8988T (cell line): ENCODE measurements around the gene CD83.
"Not testable (repeated sequence)": the region's sequence is repeated elsewhere in the genome, so short reads cannot be mapped to it uniquely, and the experiment has no call there.

ENCODE experiments used
- DNase-seq: peaks from one replicate; pipeline ENCODE4 v3.0.0; 2011

CD83 gene

DNA sequence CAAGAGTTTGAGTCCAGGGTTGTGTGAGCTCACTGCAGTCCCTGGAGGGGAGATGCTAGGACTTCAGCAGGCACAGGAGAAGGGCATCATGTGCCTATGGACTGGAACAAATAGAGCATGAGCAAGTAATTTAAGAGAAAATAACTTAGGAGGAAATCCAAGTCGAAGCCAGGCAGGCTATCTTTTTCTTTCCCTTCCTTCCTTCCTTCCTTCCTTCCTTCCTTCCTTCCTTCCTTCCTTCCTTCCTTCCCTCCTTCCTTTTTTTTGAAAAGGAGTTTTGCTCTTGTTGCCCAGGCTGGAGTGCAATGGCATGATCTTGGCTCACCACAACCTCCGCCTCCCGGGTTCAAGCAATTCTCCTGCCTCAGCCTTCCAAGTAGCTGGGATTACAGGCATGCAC, 33.7 kb downstream of the CD83 start:
- DNase-seq: not testable (repeated sequence)

DNA sequence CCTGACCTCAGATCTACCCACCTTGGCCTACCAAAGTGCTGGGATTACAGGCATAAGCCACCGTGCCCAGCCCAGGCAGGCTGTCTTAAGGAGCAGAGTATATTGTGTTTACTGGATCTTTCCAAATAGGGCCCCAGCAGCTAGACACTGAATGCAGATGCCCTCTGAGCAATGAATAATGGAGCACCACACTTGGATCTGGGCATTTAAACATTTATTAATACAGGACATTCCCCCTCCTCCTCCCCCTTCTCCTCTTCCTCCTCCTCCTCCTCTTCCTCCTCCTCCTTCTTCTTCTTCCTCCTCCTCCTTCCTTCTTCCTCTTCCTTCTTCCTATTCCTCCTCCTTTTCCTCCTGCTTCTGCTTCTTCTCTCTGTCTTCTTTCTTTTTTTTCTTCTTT, 34.2 kb downstream of the CD83 start:
- no peak for DNase-seq

DNA sequence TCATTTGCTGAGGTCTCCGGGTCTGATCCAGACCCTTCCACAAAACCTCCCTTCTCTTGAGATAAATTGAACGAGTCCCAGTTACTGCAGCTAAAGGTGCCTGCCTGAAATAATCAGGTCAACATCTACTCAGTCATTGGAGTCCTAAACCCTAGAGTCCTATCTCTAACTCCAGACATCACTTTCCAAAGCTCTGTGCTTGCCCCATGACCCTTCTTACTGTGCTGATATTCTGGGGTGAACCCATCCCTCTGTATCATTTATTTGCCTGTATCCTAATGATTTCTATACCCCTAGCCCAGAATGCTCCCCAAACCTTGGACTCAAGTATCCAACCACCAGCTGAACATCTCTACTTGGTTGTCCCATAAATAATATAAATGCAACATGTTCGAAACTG, 35.7 kb downstream of the CD83 start:
- no peak for DNase-seq

DNA sequence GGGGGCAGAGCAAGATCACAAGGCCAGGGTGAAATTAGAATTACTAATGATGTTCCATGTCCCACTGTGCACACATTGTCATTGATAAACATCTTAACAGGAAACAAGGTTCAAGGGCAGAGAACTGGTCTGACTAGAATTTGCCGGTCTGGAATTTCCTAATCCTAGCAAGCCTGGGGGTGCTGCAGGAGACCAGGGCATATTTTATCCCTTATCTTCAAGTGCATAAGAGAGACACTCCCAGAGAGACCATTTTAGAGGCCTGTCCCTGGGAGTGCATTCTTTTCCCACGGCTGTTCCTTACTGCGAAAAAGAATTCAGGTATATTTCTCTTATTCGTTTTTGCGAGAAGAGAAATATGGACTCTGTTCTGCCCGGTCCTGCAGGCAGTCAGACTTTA, 41.5 kb downstream of the CD83 start:
- no peak for DNase-seq

DNA sequence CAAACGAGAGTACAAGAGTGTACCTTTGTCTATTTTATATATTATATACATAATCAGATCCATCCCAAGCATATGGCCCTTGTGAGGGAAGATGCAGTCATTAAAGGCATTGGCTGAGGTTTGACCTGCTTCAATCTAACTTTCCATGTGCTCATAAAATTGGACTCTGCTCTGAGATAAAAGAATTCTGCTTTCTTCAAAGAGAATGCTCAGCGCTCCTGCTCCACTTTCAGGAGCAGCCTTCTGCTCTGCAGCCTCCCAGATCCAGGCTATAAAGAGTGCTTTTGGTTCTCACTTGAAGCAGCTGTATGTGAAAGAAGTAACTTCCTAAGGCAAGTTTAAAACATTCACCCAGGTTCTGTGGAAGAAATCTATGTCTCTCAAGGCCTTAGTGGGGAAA, 45.3 kb downstream of the CD83 start:
- DNase-seq: no peak

DNA sequence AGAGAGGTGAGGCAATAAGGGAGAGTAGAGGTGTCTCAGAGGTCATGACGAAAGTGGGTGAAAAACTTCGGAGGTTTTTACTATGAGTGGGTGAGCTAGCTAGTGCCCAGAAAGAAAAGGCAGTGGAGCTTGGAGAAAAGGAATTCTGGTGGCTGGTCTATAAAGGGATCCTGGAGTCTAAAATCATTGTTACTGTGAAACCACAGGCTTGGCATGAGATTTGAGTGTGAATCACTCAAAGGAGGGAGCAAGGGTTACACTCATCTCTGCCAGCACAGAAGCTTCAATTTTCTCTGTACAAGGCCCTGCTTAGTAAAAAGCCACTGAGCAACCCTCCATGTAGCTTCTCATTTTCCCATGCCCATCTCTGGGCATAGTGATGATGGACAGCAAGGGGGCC, 47.5 kb downstream of the CD83 start:
- no peak for DNase-seq

DNA sequence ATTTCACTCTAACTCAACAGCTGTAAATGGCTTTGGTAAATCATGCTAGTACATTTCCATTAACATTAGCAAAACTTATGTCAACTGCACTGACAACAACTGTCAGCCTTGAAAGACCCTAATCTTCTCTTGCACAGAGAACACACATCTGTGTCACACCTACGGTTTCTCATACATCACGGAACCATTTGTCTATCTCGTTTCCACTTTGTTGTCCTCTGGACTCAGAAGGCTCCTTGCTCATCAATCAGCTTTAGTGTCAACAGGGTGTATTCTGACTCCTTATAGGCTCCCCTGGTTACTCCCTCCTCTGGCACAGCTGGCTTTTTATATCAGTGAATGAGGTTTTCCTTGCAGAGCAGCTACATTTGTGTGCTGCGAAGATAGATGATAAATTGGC, 49.3 kb downstream of the CD83 start:
- no peak for DNase-seq

DNA sequence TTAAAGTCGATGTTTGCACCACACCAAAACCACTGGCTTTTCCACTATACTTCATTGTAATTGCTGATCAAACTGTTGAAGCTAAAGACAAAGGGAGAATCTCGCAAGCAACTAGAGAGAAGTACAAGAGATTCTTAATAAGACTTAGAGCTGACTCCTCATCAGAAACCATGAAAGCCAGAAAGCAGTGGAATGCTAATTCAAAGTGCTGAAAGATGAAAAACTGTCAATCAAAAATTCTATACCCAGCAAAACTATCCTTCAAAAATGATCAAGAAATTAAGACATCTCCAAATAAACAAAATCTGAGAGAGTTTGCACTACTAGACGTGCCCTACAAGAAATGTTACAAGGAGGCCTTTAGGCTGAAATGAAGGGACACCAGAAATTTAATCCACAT, 52.6 kb downstream of the CD83 start:
- DNase-seq: no peak

DNA sequence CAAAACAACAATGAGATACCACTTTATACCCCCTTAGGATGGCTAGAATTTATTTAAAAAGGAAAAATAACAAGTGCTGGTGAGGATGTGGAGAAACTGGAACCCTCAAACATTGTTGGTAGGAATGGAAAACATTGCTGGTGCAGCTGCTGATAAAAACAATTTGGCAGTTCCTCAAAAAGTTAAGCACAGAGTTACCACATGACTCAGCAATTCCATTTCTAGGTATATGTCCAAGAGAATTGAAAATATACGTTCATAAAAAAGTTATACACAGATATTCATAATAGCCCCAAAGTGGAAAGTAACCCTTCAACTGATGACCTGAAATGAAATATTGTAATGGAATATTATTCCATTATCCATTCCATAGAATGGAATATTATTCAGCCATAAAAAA, 55.0 kb downstream of the CD83 start:
- no peak for DNase-seq

DNA sequence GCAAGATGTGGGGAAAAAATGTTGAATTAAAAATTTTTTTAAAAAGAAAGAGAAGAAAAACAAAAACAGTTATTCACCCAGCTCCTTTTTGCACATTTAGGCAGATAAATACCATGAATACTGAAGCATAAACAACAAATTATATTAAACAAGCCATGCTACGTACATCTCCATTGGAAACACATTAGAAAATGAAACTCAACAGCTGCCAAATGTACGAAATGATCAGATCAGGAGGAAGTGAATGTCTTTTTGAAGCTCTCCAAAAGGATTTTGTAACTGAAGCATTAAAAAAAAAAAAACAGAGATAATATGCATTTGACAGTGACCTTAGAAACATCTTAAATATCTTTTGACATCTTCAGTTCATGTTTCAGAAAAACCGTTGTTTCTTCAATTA, 56.7 kb downstream of the CD83 start:
- DNase-seq: no peak

DNA sequence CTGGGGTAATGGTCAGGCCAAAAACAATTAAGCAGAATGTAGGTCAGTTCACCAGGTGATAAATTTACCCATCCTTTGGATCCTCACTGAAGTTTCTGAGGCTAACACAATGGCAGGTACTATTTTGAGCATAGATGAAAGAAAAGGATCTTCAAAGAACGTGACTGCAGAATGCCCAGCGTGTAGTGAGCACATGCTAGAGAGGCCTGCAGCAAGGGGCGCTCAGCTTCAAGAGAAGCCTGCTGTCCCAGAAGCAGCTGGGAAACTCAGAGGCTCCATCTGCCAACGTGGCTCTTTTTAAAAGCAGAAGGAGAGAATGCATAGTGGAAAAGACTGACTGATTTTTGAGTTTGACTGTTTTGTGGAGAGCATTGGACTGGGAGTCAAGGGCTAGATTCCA, 57.4 kb downstream of the CD83 start:
- DNase-seq: no peak

DNA sequence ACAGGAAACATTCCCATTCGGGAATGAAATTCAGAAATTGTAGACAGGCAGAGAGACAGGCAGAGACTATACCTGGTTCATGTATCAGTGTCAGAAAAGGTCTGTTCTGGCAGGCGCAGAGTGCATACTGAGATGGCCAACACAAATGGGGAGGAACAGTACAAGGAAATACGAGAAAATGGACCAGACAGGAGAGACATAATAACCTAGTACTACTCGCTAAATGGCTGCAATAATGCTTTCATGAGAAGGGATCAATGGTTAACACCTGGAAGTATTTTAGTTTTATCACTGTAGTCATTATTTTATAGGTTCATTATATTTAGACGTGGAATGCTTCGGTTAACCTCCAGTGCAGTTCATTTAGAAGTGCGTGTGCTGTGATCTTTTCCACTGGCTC, 58.9 kb downstream of the CD83 start:
- DNase-seq: no peak

DNA sequence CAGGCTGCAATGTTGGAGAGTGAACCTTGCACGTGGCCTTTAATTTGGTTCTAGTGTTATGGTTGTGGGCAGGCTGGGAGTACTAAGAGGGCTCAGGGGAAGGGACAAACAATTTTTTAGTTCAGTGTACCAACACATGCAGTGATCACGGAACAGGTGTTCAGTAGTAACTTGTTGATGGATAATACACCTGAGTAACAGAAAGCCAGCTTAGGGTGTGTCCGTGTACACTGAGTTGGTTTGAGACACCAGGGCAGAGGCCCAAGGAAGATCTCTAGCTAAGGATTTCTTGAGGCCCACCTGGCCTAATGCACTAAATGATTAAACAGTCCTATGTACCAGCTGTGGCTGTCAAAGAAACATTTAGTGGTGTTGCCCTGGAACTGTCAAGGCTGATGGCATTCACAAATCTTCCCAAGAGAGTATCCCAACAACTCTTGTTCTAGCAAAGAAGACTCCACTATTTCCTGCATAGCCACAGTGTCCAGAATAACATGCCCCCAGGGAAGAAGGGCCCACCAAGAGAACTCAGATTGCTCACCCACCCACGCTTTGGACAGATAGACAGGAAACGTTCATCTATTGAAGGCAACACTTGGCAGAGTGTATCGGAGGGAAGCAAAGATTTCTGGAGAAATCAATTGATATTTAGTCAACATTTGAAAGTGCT, 60.0 kb downstream of the CD83 start:
- DNase-seq: no peak

DNA sequence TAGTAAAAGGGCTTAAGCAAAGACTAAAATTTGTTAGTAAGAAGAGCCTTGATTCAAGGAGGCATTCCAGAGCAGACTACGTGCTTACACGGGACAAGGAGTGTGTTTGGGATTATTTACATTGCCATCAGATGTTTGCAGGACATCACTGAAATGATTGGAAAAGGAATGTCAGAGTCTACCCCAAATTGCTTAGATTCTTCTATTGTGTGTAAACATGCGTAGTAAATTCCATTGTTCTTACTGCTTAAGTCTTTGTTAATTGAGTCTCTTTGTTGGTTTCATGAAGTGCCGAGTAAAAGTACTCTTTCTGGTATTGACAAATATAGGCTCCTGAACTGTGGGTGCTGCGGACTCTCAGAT, 60.5 kb downstream of the CD83 start:
- DNase-seq: no peak

DNA sequence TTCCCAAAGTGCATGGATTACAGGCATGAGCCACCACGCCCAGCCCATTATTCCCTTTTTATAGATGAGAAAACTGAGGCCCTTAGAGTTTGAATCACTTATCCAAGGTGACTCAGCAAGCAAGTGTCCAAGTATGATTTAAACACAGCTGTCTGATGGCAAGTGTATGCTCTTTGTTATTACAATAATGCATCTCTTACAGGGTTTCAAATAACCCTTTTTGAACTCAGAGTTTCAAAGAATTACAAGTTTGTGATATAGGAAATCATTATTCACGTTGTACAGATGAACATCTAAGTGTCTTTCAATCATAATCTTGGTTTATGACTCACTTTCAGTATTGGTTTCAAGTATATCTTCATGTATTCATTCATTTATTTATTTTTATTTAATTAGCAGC, 63.0 kb downstream of the CD83 start:
- DNase-seq: no peak

DNA sequence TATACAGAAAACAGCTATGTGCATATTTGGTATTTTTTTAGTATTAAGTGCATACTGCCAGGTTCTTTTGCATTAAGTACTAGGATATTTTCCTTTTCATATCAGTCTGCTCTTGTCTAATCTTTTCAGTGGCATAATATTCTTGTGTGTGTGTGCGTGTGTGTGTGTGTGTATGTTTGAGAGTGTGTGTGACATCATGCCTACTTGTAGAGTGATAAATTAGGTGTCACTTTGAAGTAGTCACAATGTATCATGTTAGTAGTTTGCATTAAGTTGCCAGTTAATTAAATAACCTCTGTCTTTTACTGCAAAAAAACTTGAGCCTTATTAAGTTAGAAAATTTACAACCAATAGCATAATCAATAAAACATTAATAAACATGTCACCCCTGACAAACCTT, 65.3 kb downstream of the CD83 start:
- DNase-seq: no peak
